ENCODE data around the gene CSF3. TPM values are rescaled to one million over a fixed set of nuclear protein-coding genes. Genes with fewer than 3 reads are reported as not detected.

Gene CSF3
- polyA plus RNA-seq, 1 donor from 2014 or later: not detected

DNA sequence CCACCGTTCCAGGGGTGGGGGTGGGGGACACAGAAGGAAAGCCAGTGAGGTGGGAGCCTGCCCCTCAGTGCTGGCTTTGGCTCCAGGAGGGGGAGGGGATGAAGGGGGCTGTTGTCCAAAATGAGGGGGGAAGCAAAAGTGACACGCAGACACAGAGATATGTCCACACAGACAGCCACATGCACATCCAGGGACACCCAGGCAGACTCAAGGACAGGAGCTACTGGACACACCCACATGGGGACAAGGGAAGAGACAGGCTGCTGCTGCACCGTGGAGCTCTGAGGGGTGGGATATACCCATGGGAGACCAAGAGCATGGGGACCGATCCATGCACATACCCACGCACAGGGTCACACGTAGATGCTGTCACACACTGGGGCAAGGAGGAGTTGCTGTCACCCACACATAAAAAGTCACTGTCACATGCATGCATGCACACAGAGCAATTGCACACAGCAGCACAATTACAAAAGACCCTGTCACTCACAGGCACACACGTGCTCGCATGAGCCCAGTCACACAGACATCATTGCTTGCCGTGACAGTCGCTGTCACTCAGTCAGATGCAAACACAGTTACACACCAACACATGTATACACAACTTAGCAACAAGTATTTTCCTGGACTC, 48.8 kb downstream of the CSF3 start:
- peak overlapping the region; percentile 87 for H3K27ac ChIP-seq (ENCODE audit: low read length)

DNA sequence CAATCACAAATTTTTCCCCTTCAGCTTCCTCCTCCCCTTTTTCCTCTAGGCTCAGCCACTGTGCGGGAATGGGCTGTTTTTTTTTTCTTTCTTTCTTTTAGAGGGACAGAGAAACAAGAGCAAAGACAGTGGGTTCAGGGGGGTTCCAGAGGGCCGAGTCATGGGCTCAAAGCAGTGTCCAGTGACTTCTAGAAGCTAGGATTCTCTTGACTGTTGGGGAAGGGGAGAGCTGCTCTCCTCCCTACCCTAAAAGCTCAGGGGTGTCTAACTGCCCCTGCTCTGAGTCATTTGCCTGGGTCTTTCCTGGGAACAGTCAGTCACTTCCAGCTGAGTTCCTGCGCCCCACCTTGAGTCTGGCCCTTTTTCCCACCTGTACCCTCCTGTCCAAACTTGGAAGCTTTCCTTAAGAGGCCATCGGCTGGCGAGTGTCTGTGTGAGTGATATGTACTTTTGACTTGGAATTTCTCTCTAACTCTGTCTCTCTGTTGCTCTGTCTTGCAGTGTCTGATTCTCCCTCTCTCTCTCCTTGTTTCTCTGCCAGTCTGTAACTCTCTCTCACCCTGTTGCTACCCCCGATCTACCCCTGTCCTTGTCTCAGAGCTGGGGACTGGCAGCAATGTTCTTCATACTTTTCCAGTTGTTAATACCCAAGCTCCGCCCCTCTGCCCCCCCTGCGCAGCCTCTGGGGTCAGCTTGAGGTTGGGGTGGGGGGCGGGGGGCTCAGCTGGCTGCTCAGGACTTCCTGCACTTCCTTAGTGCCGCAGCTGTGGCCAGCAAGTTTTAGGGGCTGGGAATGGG, 49.9 kb downstream of the CSF3 start:
- Histone ChIP-seq H3K9me3 (ENCODE audit: low read length) (no peaks in the 10 kb centered on the region), H3K79me2 (replicated peaks; ENCODE audit: insufficient read depth, low read length) (peaks cover 32% of the 10 kb centered on the region), H3F3A (ENCODE audit: insufficient read depth, low read length, poor library complexity, severe bottlenecking) (no peaks in the 10 kb centered on the region), H3K27ac (ENCODE audit: low read length) (peak overlapping the region; percentile 87), H3K27me3 (ENCODE audit: insufficient read depth, low read depth, low read length) (no peaks in the 10 kb centered on the region), H2AFZ (ENCODE audit: low read depth, low read length) (no peak overlapping the region), H3K36me3 (ENCODE audit: insufficient read depth, low read length) (no peaks in the 10 kb centered on the region), H3K4me2 (ENCODE audit: low read length) (peak overlapping the region; percentile 54), H3K9ac (ENCODE audit: low read length) (peak overlapping the region; percentile 93), H3K9me2 (ENCODE audit: insufficient read depth, low read length) (no peaks in the 10 kb centered on the region), H3K4me3 (ENCODE audit: low read length) (peak overlapping the region; percentile 92), H4K20me1 (ENCODE audit: insufficient read depth) (no peaks in the 10 kb centered on the region)
- TF ChIP-seq TAF1 (IDR thresholded peaks at IDR 0.05; ENCODE audit: low read depth) (no peak), EZH2 (IDR thresholded peaks at IDR 0.05; ENCODE audit: borderline replicate concordance, insufficient read depth, low read length, poor library complexity, severe bottlenecking) (no peak), MXI1 (conservative IDR thresholded peaks at IDR 0.05; ENCODE audit: poor library complexity, severe bottlenecking) (no peak), EP300 (conservative IDR thresholded peaks at IDR 0.05; ENCODE audit: poor library complexity, severe bottlenecking) (no peak), RAD21 (conservative IDR thresholded peaks at IDR 0.05) (no peak)
- TF ChIP-seq, protein P1, sequence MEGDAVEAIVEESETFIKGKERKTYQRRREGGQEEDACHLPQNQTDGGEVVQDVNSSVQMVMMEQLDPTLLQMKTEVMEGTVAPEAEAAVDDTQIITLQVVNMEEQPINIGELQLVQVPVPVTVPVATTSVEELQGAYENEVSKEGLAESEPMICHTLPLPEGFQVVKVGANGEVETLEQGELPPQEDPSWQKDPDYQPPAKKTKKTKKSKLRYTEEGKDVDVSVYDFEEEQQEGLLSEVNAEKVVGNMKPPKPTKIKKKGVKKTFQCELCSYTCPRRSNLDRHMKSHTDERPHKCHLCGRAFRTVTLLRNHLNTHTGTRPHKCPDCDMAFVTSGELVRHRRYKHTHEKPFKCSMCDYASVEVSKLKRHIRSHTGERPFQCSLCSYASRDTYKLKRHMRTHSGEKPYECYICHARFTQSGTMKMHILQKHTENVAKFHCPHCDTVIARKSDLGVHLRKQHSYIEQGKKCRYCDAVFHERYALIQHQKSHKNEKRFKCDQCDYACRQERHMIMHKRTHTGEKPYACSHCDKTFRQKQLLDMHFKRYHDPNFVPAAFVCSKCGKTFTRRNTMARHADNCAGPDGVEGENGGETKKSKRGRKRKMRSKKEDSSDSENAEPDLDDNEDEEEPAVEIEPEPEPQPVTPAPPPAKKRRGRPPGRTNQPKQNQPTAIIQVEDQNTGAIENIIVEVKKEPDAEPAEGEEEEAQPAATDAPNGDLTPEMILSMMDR (IDR thresholded peaks at IDR 0.05; ENCODE audit: poor library complexity, severe bottlenecking): no peak
- TF ChIP-seq, protein P2, sequence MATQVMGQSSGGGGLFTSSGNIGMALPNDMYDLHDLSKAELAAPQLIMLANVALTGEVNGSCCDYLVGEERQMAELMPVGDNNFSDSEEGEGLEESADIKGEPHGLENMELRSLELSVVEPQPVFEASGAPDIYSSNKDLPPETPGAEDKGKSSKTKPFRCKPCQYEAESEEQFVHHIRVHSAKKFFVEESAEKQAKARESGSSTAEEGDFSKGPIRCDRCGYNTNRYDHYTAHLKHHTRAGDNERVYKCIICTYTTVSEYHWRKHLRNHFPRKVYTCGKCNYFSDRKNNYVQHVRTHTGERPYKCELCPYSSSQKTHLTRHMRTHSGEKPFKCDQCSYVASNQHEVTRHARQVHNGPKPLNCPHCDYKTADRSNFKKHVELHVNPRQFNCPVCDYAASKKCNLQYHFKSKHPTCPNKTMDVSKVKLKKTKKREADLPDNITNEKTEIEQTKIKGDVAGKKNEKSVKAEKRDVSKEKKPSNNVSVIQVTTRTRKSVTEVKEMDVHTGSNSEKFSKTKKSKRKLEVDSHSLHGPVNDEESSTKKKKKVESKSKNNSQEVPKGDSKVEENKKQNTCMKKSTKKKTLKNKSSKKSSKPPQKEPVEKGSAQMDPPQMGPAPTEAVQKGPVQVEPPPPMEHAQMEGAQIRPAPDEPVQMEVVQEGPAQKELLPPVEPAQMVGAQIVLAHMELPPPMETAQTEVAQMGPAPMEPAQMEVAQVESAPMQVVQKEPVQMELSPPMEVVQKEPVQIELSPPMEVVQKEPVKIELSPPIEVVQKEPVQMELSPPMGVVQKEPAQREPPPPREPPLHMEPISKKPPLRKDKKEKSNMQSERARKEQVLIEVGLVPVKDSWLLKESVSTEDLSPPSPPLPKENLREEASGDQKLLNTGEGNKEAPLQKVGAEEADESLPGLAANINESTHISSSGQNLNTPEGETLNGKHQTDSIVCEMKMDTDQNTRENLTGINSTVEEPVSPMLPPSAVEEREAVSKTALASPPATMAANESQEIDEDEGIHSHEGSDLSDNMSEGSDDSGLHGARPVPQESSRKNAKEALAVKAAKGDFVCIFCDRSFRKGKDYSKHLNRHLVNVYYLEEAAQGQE (IDR thresholded peaks at IDR 0.05; ENCODE audit: borderline replicate concordance): no peak

More for the DNA sequence above, 48.8 kb downstream of the CSF3 start:
- Histone ChIP-seq H3K27me3 (ENCODE audit: insufficient read depth, low read depth, low read length) (no peaks in the 10 kb centered on the region), H3K9me3 (ENCODE audit: low read length) (no peaks in the 10 kb centered on the region), H4K20me1 (ENCODE audit: insufficient read depth) (no peaks in the 10 kb centered on the region), H3K4me2 (ENCODE audit: low read length) (peak overlapping the region; percentile 54), H3F3A (ENCODE audit: insufficient read depth, low read length, poor library complexity, severe bottlenecking) (no peaks in the 10 kb centered on the region), H3K36me3 (ENCODE audit: insufficient read depth, low read length) (no peaks in the 10 kb centered on the region), H3K4me3 (ENCODE audit: low read length) (peak overlapping the region; percentile 92), H2AFZ (ENCODE audit: low read depth, low read length) (no peak overlapping the region), H3K9ac (ENCODE audit: low read length) (peak overlapping the region; percentile 93), H3K9me2 (ENCODE audit: insufficient read depth, low read length) (no peaks in the 10 kb centered on the region), H3K79me2 (replicated peaks; ENCODE audit: insufficient read depth, low read length) (peaks cover 22% of the 10 kb centered on the region)
- TF ChIP-seq, protein P2 (IDR thresholded peaks at IDR 0.05; ENCODE audit: borderline replicate concordance): peak; percentile 57
- TF ChIP-seq RAD21 (conservative IDR thresholded peaks at IDR 0.05): no peak
- TF ChIP-seq SMC3 (conservative IDR thresholded peaks at IDR 0.05; ENCODE audit: poor library complexity): peak; percentile 38
- TF ChIP-seq EZH2 (IDR thresholded peaks at IDR 0.05; ENCODE audit: borderline replicate concordance, insufficient read depth, low read length, poor library complexity, severe bottlenecking): no peak
- TF ChIP-seq EP300 (conservative IDR thresholded peaks at IDR 0.05; ENCODE audit: poor library complexity, severe bottlenecking): peak; percentile 99
- peak; percentile 95 for TF ChIP-seq MXI1 (conservative IDR thresholded peaks at IDR 0.05; ENCODE audit: poor library complexity, severe bottlenecking)
- TF ChIP-seq POLR2AphosphoS5 (IDR thresholded peaks at IDR 0.05): peak; percentile 85

Data from neural cell (in vitro differentiated cells).